Measurements from ENCODE around the gene WIF1. TPM values are rescaled to one million over a fixed set of nuclear protein-coding genes. Genes with fewer than 3 reads are reported as not detected.

WIF1 gene
- total RNA-seq, 1 donor from 2014 or later, result 0.19 TPM

DNA sequence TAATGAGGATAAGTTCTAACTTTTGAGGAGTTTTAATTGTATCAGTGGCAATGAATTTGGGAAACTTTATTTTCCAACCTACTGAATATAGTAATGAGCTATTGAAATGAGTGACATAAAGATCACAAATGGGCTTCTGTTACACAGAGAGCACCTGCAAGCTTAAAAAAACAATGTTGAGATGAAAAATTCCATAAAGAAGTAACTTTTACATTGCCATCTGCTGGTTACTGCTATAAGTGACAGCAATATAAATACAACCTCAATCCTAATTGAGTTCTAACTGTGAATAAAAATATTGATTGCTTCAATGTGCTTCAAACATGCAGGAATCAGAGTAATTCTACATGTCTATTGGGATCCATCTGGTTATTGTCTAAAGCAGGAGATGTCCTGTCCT, 14.2 kb downstream of the WIF1 start:
- Histone ChIP-seq H3K4me3 (no peak overlapping the region), H4K20me1 (ENCODE audit: low read depth) (no peaks in the 10 kb centered on the region), H3K4me2 (no peak overlapping the region), H3F3A (ENCODE audit: low read depth) (no peaks in the 10 kb centered on the region), H2AFZ (replicated peaks) (no peak overlapping the region), H3K9me3 (ENCODE audit: low read depth) (no peaks in the 10 kb centered on the region), H3K27me3 (no peaks in the 10 kb centered on the region), H3K4me1 (no peaks in the 10 kb centered on the region), H3K27ac (no peak overlapping the region), H3K36me3 (no peaks in the 10 kb centered on the region), H3K9ac (no peak overlapping the region), H3K79me2 (ENCODE audit: low read depth) (no peaks in the 10 kb centered on the region)
- peaks cover 3% of the 10 kb centered on the region for H3K4me1 Mint-ChIP-seq
- H3K9me3 Mint-ChIP-seq, result no peaks in the 10 kb centered on the region
- H3K4me3 Mint-ChIP-seq, result no peak overlapping the region
- TF ChIP-seq, protein P1, sequence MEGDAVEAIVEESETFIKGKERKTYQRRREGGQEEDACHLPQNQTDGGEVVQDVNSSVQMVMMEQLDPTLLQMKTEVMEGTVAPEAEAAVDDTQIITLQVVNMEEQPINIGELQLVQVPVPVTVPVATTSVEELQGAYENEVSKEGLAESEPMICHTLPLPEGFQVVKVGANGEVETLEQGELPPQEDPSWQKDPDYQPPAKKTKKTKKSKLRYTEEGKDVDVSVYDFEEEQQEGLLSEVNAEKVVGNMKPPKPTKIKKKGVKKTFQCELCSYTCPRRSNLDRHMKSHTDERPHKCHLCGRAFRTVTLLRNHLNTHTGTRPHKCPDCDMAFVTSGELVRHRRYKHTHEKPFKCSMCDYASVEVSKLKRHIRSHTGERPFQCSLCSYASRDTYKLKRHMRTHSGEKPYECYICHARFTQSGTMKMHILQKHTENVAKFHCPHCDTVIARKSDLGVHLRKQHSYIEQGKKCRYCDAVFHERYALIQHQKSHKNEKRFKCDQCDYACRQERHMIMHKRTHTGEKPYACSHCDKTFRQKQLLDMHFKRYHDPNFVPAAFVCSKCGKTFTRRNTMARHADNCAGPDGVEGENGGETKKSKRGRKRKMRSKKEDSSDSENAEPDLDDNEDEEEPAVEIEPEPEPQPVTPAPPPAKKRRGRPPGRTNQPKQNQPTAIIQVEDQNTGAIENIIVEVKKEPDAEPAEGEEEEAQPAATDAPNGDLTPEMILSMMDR (IDR thresholded peaks at IDR 0.05), result peak; percentile 40
- no peak for TF ChIP-seq EZH2 (IDR thresholded peaks at IDR 0.05)
- no peak overlapping the region for H3K27ac Mint-ChIP-seq
- no peak for DNase-seq (ENCODE audit: low spot score)
- H3K36me3 Mint-ChIP-seq, result no peaks in the 10 kb centered on the region
- peaks cover 2% of the 10 kb centered on the region for H3K27me3 Mint-ChIP-seq (ENCODE audit: insufficient read depth, low read depth)

DNA sequence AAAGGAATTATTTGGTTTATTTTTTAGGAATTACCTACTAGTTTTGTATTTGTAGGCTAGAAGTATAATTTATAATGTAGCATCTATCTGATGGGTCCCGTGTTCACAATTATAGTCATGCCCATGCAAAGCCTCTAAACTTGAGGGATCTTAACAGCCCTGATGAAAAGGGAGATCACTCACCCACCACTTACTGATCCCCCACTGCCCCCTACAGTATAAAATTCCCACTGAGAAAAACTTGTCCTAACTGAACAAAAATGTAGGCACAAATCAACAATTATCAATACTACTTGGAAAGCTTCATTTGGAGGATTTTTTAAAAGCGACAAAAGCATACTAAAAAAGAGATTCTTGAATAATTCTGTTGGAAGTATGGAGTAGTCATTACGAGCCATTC, 21.0 kb downstream of the WIF1 start:
- no peak overlapping the region for H2AFZ ChIP-seq (replicated peaks)
- Mint-ChIP-seq H3K27me3 (ENCODE audit: insufficient read depth, low read depth) (no peaks in the 10 kb centered on the region), H3K4me3 (no peak overlapping the region), H3K4me1 (no peaks in the 10 kb centered on the region), H3K36me3 (no peaks in the 10 kb centered on the region), H3K27ac (no peak overlapping the region), H3K9me3 (no peaks in the 10 kb centered on the region)
- no peak overlapping the region for H3K4me2 ChIP-seq
- H3K27me3 ChIP-seq, result no peaks in the 10 kb centered on the region
- TF ChIP-seq, protein P1 (IDR thresholded peaks at IDR 0.05), result peak; percentile 67
- TF ChIP-seq EZH2phosphoT487 (IDR thresholded peaks at IDR 0.05), result no peak
- no peak overlapping the region for H3K27ac ChIP-seq
- no peak overlapping the region for H3K4me3 ChIP-seq
- DNase-seq (ENCODE audit: low spot score), result peak; percentile 45
- H4K20me1 ChIP-seq (ENCODE audit: low read depth), result no peaks in the 10 kb centered on the region
- no peak overlapping the region for H3K9ac ChIP-seq
- H3K9me3 ChIP-seq (ENCODE audit: low read depth), result no peaks in the 10 kb centered on the region
- H3K79me2 ChIP-seq (ENCODE audit: low read depth), result no peaks in the 10 kb centered on the region
- H3F3A ChIP-seq (ENCODE audit: low read depth), result no peaks in the 10 kb centered on the region
- no peaks in the 10 kb centered on the region for H3K4me1 ChIP-seq
- H3K36me3 ChIP-seq, result no peaks in the 10 kb centered on the region

DNA sequence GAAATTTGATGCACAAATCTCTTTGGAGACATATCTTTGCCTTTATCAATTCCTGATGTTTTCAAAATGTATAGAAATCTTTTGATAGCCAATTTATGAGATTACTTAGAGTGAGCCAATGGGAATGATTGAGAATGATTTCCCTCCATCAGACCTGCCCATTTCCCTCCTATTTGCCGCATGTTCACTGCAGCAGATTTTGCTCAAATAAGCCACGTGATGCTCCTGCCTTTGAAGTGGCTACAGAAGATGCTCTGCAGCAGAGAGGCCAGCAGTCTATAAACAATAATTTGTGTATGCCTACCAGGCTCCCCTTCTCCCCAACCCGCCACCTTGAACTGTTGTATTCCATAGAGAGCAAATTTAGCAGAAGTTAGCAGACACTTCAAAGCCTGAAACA, 21.9 kb downstream of the WIF1 start:
- Histone ChIP-seq H3K4me3 (no peak overlapping the region), H3K79me2 (ENCODE audit: low read depth) (no peaks in the 10 kb centered on the region)
- no peak overlapping the region for H3K27ac Mint-ChIP-seq

More for the DNA sequence above, 21.9 kb downstream of the WIF1 start:
- Histone ChIP-seq H3K4me1 (no peaks in the 10 kb centered on the region), H3K9ac (no peak overlapping the region), H2AFZ (replicated peaks) (no peak overlapping the region), H3F3A (ENCODE audit: low read depth) (no peaks in the 10 kb centered on the region), H3K27ac (no peak overlapping the region), H3K9me3 (ENCODE audit: low read depth) (no peaks in the 10 kb centered on the region), H3K27me3 (no peaks in the 10 kb centered on the region), H4K20me1 (ENCODE audit: low read depth) (no peaks in the 10 kb centered on the region), H3K4me2 (no peak overlapping the region), H3K36me3 (no peaks in the 10 kb centered on the region)
- no peaks in the 10 kb centered on the region for H3K36me3 Mint-ChIP-seq
- no peak for TF ChIP-seq EZH2 (IDR thresholded peaks at IDR 0.05)
- TF ChIP-seq EZH2phosphoT487 (IDR thresholded peaks at IDR 0.05), result no peak
- TF ChIP-seq, protein P1 (IDR thresholded peaks at IDR 0.05), result no peak
- no peak overlapping the region for H3K4me3 Mint-ChIP-seq
- H3K4me1 Mint-ChIP-seq, result no peaks in the 10 kb centered on the region
- no peak for DNase-seq (ENCODE audit: low spot score)
- no peaks in the 10 kb centered on the region for H3K9me3 Mint-ChIP-seq
- H3K27me3 Mint-ChIP-seq (ENCODE audit: insufficient read depth, low read depth), result no peaks in the 10 kb centered on the region
